ENCODE measurements around the gene OLFM3.

The OLFM3 gene

DNA sequence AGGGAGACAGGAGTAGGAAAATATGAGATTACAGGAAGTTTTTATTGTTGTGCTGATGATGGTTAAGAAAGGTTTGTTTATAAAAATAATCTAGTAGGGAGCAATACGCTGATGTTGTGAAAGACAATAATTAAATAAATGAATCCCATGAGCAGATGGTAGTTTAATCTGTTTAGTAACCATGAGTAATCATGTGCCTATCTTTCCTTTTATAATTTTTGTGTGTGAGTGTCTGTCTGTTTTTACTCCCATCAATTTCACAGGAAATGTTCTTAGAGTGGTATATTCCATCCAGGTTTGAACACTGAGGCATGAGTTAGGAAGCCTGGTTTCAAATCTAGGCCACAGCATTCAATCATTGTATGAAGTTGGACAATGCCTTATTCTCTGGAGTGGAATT lies 180.5 kb downstream of the OLFM3 start:
- H3K27me3 ChIP-seq (ENCODE audit: low read length), result no peaks in the 10 kb centered on the region
- H3K9me2 ChIP-seq (replicated peaks; ENCODE audit: insufficient read depth, low read length), result no peaks in the 10 kb centered on the region
- H4K20me1 ChIP-seq (ENCODE audit: low read depth, low read length), result no peaks in the 10 kb centered on the region
- H3K36me3 ChIP-seq (ENCODE audit: low read length), result no peaks in the 10 kb centered on the region
- TF ChIP-seq EZH2phosphoT487 (conservative IDR thresholded peaks at IDR 0.05; ENCODE audit: low read length), result no peak
- TF ChIP-seq, protein P1, sequence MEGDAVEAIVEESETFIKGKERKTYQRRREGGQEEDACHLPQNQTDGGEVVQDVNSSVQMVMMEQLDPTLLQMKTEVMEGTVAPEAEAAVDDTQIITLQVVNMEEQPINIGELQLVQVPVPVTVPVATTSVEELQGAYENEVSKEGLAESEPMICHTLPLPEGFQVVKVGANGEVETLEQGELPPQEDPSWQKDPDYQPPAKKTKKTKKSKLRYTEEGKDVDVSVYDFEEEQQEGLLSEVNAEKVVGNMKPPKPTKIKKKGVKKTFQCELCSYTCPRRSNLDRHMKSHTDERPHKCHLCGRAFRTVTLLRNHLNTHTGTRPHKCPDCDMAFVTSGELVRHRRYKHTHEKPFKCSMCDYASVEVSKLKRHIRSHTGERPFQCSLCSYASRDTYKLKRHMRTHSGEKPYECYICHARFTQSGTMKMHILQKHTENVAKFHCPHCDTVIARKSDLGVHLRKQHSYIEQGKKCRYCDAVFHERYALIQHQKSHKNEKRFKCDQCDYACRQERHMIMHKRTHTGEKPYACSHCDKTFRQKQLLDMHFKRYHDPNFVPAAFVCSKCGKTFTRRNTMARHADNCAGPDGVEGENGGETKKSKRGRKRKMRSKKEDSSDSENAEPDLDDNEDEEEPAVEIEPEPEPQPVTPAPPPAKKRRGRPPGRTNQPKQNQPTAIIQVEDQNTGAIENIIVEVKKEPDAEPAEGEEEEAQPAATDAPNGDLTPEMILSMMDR (IDR thresholded peaks at IDR 0.05; ENCODE audit: insufficient read depth, low read length, poor library complexity, severe bottlenecking), result no peak
- H3K4me2 ChIP-seq (ENCODE audit: low read depth, low read length, poor library complexity, severe bottlenecking), result no peak overlapping the region
- no peak overlapping the region for H3K9ac ChIP-seq (ENCODE audit: low read length)
- H3K27ac ChIP-seq (ENCODE audit: low read depth, low read length), result no peak overlapping the region
- no peaks in the 10 kb centered on the region for H3K9me3 ChIP-seq (ENCODE audit: insufficient read depth, low read length)
- no peaks in the 10 kb centered on the region for H3F3A ChIP-seq (ENCODE audit: insufficient read depth)
- no peak overlapping the region for H3K4me3 ChIP-seq (ENCODE audit: insufficient read depth, low read length, poor library complexity, severe bottlenecking)
- no peak overlapping the region for H2AFZ ChIP-seq (ENCODE audit: low read depth, low read length, severe bottlenecking)
- no peaks in the 10 kb centered on the region for H3K79me2 ChIP-seq (ENCODE audit: insufficient read depth, low read length)

DNA sequence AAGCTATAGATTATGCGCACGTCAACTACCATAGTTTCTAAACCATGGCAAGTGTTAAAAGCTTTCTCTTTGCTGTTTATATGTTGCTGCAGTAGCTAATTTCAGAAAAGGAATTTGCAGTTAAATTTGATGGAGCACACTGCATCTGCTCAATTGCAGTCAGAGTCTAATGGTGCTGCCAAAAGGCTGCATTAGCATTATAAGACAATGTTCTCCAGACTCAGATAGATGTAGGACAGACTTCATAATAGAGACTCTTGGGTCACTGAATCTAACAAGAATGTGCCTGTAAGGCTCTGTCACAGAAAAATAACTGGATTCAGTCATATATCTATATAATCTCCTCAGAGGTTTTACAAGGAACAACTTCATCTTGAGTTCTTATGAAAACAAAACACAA lies 198.3 kb downstream of the OLFM3 start:
- no peak overlapping the region for H3K4me2 ChIP-seq (ENCODE audit: low read depth, low read length, poor library complexity, severe bottlenecking)
- no peaks in the 10 kb centered on the region for H3K27me3 ChIP-seq (ENCODE audit: low read length)
- no peaks in the 10 kb centered on the region for H3K9me3 ChIP-seq (ENCODE audit: insufficient read depth, low read length)
- H3K27ac ChIP-seq (ENCODE audit: low read depth, low read length), result no peak overlapping the region
- H4K20me1 ChIP-seq (ENCODE audit: low read depth, low read length), result no peaks in the 10 kb centered on the region
- H3K9ac ChIP-seq (ENCODE audit: low read length), result no peak overlapping the region
- TF ChIP-seq, protein P1 (IDR thresholded peaks at IDR 0.05; ENCODE audit: insufficient read depth, low read length, poor library complexity, severe bottlenecking), result no peak
- no peak for TF ChIP-seq EZH2phosphoT487 (conservative IDR thresholded peaks at IDR 0.05; ENCODE audit: low read length)
- no peaks in the 10 kb centered on the region for H3F3A ChIP-seq (ENCODE audit: insufficient read depth)
- no peak overlapping the region for H2AFZ ChIP-seq (ENCODE audit: low read depth, low read length, severe bottlenecking)
- H3K36me3 ChIP-seq (ENCODE audit: low read length), result no peaks in the 10 kb centered on the region
- no peaks in the 10 kb centered on the region for H3K9me2 ChIP-seq (replicated peaks; ENCODE audit: insufficient read depth, low read length)
- H3K4me3 ChIP-seq (ENCODE audit: insufficient read depth, low read length, poor library complexity, severe bottlenecking), result no peak overlapping the region
- H3K79me2 ChIP-seq (ENCODE audit: insufficient read depth, low read length), result no peaks in the 10 kb centered on the region

DNA sequence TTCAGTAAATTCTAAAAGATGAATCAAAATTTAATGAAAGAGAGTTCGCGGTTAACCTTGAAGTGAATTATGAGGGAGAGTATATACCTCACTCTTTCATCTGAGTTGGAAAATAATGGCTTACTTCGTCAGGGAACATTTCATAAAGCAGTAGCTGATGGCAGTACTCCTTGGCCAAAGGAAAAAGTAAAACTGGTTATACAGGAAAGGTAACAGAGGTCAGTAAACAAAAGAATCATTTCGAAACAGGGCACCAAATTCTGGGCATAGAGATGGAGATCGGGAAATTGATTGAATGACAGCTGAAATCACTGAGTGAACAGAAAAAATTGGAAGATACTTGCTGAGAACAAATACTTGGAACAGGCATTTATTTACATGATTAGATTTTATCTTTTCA lies 199.0 kb downstream of the OLFM3 start:
- Histone ChIP-seq H3K79me2 (ENCODE audit: insufficient read depth, low read length) (no peaks in the 10 kb centered on the region), H3K27me3 (ENCODE audit: low read length) (no peaks in the 10 kb centered on the region), H3K27ac (ENCODE audit: low read depth, low read length) (no peak overlapping the region), H4K20me1 (ENCODE audit: low read depth, low read length) (no peaks in the 10 kb centered on the region), H3K36me3 (ENCODE audit: low read length) (no peaks in the 10 kb centered on the region), H3K4me3 (ENCODE audit: insufficient read depth, low read length, poor library complexity, severe bottlenecking) (no peak overlapping the region), H3K4me2 (ENCODE audit: low read depth, low read length, poor library complexity, severe bottlenecking) (no peak overlapping the region), H3K9me3 (ENCODE audit: insufficient read depth, low read length) (no peaks in the 10 kb centered on the region), H3K9ac (ENCODE audit: low read length) (no peak overlapping the region), H2AFZ (ENCODE audit: low read depth, low read length, severe bottlenecking) (no peak overlapping the region), H3F3A (ENCODE audit: insufficient read depth) (no peaks in the 10 kb centered on the region), H3K9me2 (replicated peaks; ENCODE audit: insufficient read depth, low read length) (no peaks in the 10 kb centered on the region)
- TF ChIP-seq EZH2phosphoT487 (conservative IDR thresholded peaks at IDR 0.05; ENCODE audit: low read length), result no peak
- TF ChIP-seq, protein P1 (IDR thresholded peaks at IDR 0.05; ENCODE audit: insufficient read depth, low read length, poor library complexity, severe bottlenecking), result no peak

Measured in SU-DHL-6 (cell line).